ENCODE data around the gene MSGN1.

Gene MSGN1

DNA sequence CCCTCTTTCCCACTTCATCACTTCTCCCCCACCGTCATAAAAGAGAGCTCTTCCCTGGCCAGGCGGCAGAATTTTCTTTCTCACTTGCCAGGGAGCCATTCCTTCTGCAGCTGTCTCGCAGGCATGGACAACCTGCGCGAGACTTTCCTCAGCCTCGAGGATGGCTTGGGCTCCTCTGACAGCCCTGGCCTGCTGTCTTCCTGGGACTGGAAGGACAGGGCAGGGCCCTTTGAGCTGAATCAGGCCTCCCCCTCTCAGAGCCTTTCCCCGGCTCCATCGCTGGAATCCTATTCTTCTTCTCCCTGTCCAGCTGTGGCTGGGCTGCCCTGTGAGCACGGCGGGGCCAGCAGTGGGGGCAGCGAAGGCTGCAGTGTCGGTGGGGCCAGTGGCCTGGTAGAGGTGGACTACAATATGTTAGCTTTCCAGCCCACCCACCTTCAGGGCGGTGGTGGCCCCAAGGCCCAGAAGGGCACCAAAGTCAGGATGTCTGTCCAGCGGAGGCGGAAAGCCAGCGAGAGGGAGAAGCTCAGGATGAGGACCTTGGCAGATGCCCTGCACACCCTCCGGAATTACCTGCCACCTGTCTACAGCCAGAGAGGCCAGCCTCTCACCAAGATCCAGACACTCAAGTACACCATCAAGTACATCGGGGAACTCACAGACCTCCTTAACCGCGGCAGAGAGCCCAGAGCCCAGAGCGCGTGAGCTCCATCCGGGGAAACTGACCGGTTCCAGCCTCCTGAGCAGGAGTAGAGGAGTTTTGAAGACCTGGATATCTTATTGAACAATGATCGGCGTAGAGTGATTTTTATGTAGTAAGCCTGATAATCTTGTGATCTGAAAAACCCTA is at the start of gene MSGN1:
MSGN1 (plus strand) TSS at position 65 of the 850 bp plus-strand sequence; CDS start at position 124, 59 bp downstream.
- no peak for DNase-seq

DNA sequence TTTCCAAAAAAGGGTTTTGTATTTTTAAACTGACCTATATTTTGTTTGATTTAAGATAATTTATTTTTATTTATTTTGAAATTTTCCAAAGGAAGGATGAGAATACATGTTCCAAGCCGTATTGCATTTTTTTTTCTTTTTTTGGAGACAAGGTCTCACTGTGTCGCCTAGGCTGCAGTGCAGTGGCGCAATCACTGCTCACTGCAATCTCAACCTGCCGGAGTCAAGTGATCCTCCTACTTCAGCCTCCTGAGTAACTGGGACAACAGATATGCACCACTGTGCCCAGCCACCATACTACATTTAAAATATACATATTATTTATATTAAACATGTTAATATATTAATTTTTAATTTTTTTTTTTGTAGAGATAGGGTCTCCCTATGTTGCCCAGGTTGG is 47.4 kb upstream of the MSGN1 start:
- no peak for DNase-seq

DNA sequence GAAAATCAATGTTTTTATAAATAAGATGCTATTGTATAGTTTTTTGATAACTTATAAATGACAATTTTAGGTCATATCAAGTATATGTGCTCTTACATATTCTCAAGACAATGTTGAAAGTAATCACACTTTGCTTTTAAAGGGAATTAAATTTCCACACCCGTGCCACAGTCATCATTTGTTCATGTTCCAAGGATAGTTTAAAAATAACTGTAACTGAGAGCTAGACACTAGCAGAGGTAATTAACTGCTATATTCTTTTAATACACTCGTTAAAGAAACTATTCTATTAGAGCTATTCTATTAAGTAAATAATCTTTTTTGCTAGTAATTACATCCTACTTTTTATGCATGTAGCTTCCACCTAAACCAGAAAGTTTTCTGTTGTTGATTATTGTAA is 44.3 kb upstream of the MSGN1 start:
- DNase-seq = no peak

- no peak for DNase-seq
These were observed 43.7 kb upstream of the MSGN1 start for GRCh38 chr2:17772532-17772931.

- DNase-seq = no peak
These were observed 35.7 kb upstream of the MSGN1 start for GRCh38 chr2:17780546-17780945.

GRCh38 chr2:17781482-17781881 is 34.8 kb upstream of the MSGN1 start:
- no peak for DNase-seq

DNA sequence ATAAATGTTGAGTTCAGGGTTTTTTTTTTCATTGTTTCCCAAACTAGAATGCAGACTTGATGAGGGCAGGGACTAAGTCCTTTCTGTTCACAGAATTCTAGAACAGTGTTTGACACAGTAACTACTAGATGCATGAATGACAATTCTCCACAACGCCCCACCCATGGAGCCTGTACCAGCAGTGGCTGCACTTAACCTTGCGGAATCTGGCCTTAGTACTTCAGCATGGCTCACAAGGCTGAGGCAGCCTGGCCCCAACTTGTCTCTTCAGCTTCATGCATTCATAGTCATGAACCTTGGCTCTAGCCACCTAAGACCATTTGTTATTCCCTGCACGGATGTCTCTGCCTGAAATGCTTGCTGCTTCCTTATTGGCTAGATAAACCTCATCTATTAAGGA is 29.5 kb upstream of the MSGN1 start:
- DNase-seq = no peak

DNA sequence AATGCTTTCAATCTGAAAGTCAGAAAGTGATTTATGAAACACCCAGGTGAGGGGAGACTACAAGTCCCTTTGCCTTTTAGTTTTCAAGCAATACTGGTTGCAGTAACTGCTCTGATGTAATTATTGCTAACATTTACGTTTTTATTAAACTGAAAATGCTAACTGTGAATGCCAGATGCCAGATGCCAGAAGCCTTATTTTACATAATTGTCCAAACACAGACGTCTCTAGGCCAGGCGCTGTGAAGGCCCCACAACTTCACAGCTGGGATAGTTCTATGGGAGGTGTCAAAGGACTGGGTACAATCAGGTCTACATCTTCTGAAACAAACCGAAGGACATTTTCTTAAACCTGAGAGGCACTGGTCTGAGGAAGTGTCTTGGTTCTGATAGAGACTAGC is 27.5 kb upstream of the MSGN1 start:
- DNase-seq = no peak

DNA sequence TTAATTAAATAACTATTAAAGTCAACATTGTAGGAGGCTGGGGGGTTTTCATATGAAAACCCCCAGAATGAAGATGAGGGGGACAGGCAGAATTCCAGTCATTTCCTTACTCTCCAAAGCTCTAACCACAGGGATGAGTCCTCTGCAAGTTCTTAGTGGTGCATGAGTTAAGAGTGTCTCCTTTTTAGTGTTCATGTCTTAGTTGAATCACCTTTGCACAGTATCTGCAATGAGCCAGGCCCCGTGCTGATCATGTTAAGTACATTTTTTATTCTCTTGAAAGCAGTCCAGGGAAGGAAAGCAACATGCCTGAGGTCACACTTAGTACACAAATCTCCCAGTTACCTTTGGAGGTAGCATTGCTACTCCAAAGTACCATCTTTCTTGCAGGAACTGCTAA is 25.7 kb upstream of the MSGN1 start:
- DNase-seq = no peak

GRCh38 chr2:17791121-17791816 is 25.0 kb upstream of the MSGN1 start:
- no peak for DNase-seq

DNA sequence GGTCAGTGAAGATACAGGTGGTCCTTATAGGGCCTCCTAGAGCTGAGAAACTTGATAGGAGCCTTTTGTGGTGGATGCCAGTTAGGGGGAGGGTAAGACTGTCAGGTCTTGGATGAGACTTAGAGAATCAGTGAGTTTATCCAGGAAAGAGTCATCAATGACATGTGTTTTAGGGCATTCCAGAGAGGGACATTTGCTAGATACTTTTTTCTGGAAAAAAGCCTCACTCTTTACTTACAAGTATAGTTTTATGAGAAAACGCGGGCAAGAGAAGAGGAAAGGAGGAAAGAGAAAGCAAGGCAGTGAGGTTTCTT is 24.5 kb upstream of the MSGN1 start:
- no peak for DNase-seq

DNA sequence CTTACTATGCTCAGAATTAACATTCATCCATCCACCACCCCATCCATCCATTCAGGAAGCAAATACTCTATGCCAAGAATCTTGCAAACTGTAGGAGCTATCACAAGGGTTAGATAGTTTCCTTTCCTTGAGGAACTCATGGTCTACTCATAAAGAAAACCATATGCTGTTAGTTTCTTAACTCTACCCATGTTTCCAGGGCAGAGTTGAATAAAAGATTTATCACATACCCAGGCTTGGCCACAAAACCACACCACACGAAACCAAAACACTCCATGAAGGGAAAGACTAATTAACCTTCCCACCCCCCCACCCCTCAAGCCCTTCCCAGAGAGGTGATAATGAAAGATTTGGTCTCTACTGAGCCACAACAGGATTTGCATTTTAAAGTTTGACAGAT is 23.7 kb upstream of the MSGN1 start:
- DNase-seq = no peak

DNA sequence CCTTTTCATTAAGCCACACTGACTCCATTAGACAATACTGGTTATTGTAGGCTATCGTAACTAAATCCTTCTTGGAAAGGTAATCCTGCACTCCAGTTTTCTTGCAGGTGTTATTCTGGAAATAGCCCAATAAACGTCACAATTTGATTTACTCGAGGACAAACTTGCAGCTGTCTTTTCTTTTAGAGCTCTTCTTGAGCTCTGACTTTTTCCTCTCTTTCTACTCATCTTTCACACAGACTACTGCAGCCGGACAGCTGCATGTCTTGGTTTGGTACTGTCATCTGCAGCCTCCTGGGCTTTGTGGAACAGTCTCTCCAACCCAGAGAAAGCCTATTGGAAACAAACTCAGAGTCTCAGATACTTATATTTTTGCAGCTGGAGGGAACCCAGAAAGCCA is 23.0 kb upstream of the MSGN1 start:
- no peak for DNase-seq

DNA sequence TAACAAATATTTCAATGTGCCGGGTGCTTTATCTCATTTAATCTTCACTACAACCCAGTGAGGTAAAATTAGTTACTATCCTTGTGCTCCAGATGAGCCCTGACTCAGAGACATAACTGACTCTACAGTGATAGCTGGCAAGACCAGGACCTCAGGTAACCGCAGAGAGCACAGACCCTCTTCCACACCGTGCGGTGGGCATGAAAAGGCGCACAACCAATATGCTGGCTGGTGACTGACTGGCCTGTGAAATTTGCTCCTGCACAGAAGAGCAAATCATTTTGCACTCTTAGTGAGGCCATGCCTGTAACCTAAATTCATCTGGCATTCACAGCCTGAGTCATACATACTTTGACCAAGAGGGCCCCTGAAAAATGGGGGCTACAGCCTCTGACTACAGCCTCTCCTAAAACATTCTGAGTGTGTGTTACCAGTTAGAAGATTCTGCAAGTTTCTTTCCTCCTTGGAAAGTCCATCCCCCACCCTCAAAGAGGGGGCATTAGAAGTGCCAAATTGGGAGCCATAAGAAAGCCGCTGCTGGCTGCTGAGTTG is 22.4 kb upstream of the MSGN1 start:
- DNase-seq = no peak

DNA sequence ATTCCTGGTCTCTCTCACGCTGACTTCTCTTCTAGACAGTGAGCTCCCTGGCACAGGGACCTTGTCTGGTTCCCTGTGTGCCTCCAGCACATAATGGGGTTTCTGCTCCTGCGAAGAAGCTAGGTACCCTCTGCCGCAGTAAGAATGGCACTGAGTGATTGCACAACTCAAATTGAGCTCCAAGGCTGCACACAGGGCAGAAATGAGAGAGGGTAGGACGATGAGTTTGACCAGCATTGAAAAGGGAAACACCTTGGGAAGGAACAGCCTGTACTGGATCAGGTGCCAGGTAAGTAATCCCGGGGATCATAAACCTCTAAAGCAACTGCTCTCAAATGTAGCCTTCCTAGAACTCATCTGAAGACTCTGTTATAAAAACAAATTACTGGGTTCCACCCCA is 21.0 kb upstream of the MSGN1 start:
- DNase-seq = no peak

DNA sequence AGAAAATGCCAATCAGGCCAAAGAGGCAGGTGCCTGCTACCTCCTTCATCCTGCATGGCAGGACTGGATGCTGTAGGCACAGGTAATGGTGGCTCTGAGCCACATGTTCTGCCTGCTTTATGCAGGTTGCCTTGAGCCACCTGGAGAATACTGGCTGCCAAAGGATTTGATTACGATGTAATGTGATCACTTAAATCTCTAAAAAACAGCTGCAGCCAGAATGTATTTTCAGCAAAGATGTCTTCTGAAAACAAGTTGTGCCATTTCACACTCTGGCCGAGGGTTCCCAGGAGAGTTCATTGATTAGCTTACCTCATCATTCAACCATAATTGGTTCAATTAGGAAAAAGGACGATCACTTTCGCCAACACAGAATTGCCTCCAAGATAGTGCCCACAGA is 17.9 kb upstream of the MSGN1 start:
- no peak for DNase-seq

DNA sequence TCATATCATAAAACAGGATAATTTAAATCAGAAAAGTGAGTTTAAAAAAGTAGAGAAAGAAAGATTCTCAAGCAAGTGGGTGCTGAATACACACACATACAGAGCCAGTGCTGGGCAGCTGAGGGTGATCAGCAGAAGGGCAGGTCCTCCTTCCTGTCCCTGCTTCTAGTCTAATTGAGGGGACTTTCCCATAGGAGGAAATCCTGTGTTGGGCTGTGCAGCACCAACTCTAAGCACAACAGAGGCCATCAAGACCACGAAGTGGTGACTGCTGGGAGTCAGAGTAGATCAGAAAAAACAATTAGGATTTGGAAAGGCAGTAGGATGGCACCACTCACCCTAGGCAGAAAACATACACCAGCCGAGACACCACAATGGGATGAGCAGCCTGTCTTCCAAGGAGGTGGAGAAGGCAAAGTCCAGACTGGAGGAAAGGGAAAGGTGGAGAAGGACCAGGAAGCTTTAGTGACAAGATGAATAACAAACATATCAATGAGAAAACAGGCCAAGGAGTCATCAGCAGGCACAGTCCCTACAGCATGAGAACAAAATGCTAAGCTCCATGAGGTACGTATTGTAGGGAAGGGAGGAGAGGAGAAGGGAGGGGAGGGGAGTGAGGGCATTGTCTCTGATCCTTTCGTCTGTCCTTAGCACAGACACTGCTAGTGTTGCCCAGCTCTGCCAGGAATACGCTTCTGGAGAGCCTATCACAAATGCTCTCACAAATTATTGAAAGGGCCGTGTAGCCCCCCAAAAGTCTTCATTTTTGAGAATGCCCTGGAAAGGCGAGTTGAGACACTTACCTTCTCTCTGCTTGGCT is 16.7 kb upstream of the MSGN1 start:
- DNase-seq = no peak

- DNase-seq = no peak
These were observed 16.0 kb upstream of the MSGN1 start for GRCh38 chr2:17800219-17800618.

GRCh38 chr2:17800693-17801458 is 15.4 kb upstream of the MSGN1 start:
- no peak for DNase-seq

DNA sequence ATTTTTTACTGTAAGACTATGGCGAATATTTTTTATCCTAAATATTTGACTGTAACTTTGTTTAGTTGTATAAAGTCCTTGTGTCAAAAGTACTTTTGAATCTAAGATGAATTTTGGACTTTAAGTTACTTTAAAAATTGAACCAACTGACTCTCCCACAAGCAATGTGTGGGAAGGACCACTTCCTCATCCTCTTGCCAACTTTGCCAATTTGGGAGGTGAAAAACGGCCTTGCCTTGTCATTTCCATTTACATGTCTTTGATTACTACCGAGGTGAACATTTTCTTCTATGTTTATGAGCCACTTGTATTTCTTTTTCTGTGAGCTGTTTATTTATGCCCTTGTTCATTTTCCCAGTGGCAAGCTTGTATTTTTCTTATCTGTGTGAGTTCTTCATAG is 12.8 kb upstream of the MSGN1 start:
- no peak for DNase-seq

GRCh38 chr2:17804358-17804757 is 11.9 kb upstream of the MSGN1 start:
- DNase-seq = no peak

GRCh38 chr2:17805166-17805565 is 11.1 kb upstream of the MSGN1 start:
- no peak for DNase-seq
